Caco-2 (cell line): Measurements from ENCODE around the gene DHX57. TPM values are rescaled to one million over a fixed set of nuclear protein-coding genes. Genes with fewer than 3 reads are reported as not detected.

Experiments used
- BruUV-seq: library from RNA; stranded (reverse); fragments of 400-500 nt; replicated peaks from 2 replicates; lab custom pipeline; 2021; lab: Mats Ljungman, UMichigan
- CTCF ChIA-PET: fragments of 300-600 bp; sonication (Branson Sonifier 250); formaldehyde crosslinking; loops from one replicate; lab custom pipeline; 2022; ENCODE audit warnings: antibody characterized with exemption; lab: Charles Lee
- POLR2A ChIA-PET: fragments of 300-600 bp; sonication (Branson Sonifier 250); formaldehyde crosslinking; loops from one replicate; lab custom pipeline; 2022; ENCODE audit warnings: antibody characterized with exemption; lab: Charles Lee
- DNase-seq, 2 experiments: peaks; one replicate each; pipeline versions ENCODE4 v3.0.0 to v3.0.0-alpha.2; 2020 to 2022
- H3K27me3 ChIP-seq: replicated peaks from 2 replicates; pipeline ENCODE4 v1.6.0; 2011; ENCODE audit warnings: low read length; ENCODE audit not compliant: control insufficient read depth, insufficient read depth
- H3K36me3 ChIP-seq: 2 replicates; pipeline ENCODE4 v1.5.1; 2011; ENCODE audit warnings: low read length; ENCODE audit not compliant: control insufficient read depth, insufficient read depth
- H3K4me1 ChIP-seq: fragments of 250-450 bp; sonication (Bioruptor Pico); 2 replicates; pipeline ENCODE4 v1.5.1; 2020; ENCODE audit warnings: mild to moderate bottlenecking
- H3K4me3 ChIP-seq: 2 replicates; pipeline ENCODE4 v1.5.1; 2011; ENCODE audit warnings: low read depth, mild to moderate bottlenecking, control low read depth, low read length
- H3K9me3 ChIP-seq: fragments of 250-450 bp; sonication (Bioruptor Pico); 2 replicates; pipeline ENCODE4 v1.5.1; 2020; ENCODE audit warnings: mild to moderate bottlenecking, moderate library complexity
- H3K27ac Mint-ChIP-seq: one replicate; pipeline ENCODE4 v1.8.0; 2022; ENCODE audit warnings: mixed read lengths; ENCODE audit not compliant: unreplicated experiment
- H3K27me3 Mint-ChIP-seq: one replicate; pipeline ENCODE4 v1.8.0; 2022; ENCODE audit warnings: mixed read lengths; ENCODE audit not compliant: insufficient read depth, unreplicated experiment
- H3K36me3 Mint-ChIP-seq: one replicate; pipeline ENCODE4 v1.8.0; 2022; ENCODE audit warnings: mild to moderate bottlenecking, mixed read lengths; ENCODE audit not compliant: insufficient read depth, unreplicated experiment
- H3K4me1 Mint-ChIP-seq: one replicate; pipeline ENCODE4 v1.8.0; 2022; ENCODE audit warnings: low read depth, mixed read lengths; ENCODE audit not compliant: unreplicated experiment
- H3K4me3 Mint-ChIP-seq: one replicate; pipeline ENCODE4 v1.8.0; 2022; ENCODE audit warnings: mild to moderate bottlenecking, moderate library complexity, mixed read lengths; ENCODE audit not compliant: unreplicated experiment
- H3K9me3 Mint-ChIP-seq: one replicate; pipeline ENCODE4 v1.8.0; 2022; ENCODE audit warnings: mixed read lengths; ENCODE audit not compliant: unreplicated experiment
- CTCF ChIP-seq, 2 experiments: fragments of 200-600 bp in 1 of 2; IDR thresholded peaks; 1 replicate in 1 of 2; 2 replicates in 1 of 2; pipeline versions ENCODE4 v1.5.1 to v1.8.0; 2011 to 2022; ENCODE audit warnings: antibody characterized with exemption in 1 of 2, control low read depth in 1 of 2, inconsistent platforms in 1 of 2, low read depth in 1 of 2, low read length in 1 of 2, mild to moderate bottlenecking in 1 of 2, moderate library complexity in 1 of 2; ENCODE audit not compliant: insufficient read depth in 1 of 2, severe bottlenecking in 1 of 2, unreplicated experiment in 1 of 2
- intact Hi-C: fragments of 100-400 bp; cut with micrococcal nuclease; formaldehyde crosslinking; loops from one replicate; pipeline ENCODE4 v1.10.0; 2022; ENCODE audit not compliant: unreplicated experiment
- total RNA-seq: library from RNA; stranded (reverse); gene quantifications from 2 replicates; pipeline ENCODE4 v1.2.3, GENCODE V29; 2022

DHX57 gene
- total RNA-seq, 1 experiment from 2014 or later, result 20.6 TPM

GRCh38 chr2:38871432-38871831, 4.3 kb downstream of the DHX57 start:
- no peaks in the 10 kb centered on the region for H3K27me3 ChIP-seq
- intact Hi-C loops, result no loop called here
- ChIA-PET POLR2A (no interaction called here), CTCF (no interaction called here)
- Mint-ChIP-seq H3K36me3 (peaks cover 10% of the 10 kb centered on the region), H3K9me3 (peaks cover 30% of the 10 kb centered on the region), H3K27me3 (no peaks in the 10 kb centered on the region), H3K4me3 (no peak overlapping the region), H3K4me1 (peaks cover 4% of the 10 kb centered on the region), H3K27ac (no peak overlapping the region)
- no TSS peak for BruUV-seq
- H3K4me3 ChIP-seq, result no peak overlapping the region
- no peak for DNase-seq
- no peaks in the 10 kb centered on the region for H3K9me3 ChIP-seq
- H3K36me3 ChIP-seq, result no peaks in the 10 kb centered on the region
- no peak for TF ChIP-seq CTCF (IDR thresholded peaks at IDR 0.05; ENCODE audit: insufficient read depth in 1 of 2, low read depth in 1 of 2, low read length in 1 of 2, severe bottlenecking in 1 of 2, unreplicated experiment in 1 of 2)
- H3K4me1 ChIP-seq, result no peaks in the 10 kb centered on the region

GRCh38 chr2:38866773-38867443, 8.8 kb downstream of the DHX57 start:
- DNase-seq, result no peak
- Histone ChIP-seq H3K9me3 (no peaks in the 10 kb centered on the region), H3K4me3 (no peak overlapping the region), H3K27me3 (no peaks in the 10 kb centered on the region), H3K36me3 (no peaks in the 10 kb centered on the region), H3K4me1 (peaks cover 13% of the 10 kb centered on the region; the same call in 1 of the 2 replicates)
- intact Hi-C loops, result no loop called here
- Mint-ChIP-seq H3K9me3 (peaks cover 22% of the 10 kb centered on the region), H3K27ac (no peak overlapping the region), H3K4me3 (no peak overlapping the region), H3K27me3 (no peaks in the 10 kb centered on the region), H3K36me3 (no peaks in the 10 kb centered on the region), H3K4me1 (peaks cover 15% of the 10 kb centered on the region)
- ChIA-PET POLR2A (no interaction called here), CTCF (no interaction called here)
- TF ChIP-seq CTCF (IDR thresholded peaks at IDR 0.05; ENCODE audit: insufficient read depth in 1 of 2, low read depth in 1 of 2, low read length in 1 of 2, severe bottlenecking in 1 of 2, unreplicated experiment in 1 of 2), result no peak
- BruUV-seq, result no TSS peak

- Histone ChIP-seq H3K27me3 (no peaks in the 10 kb centered on the region), H3K4me1 (peaks cover 13% of the 10 kb centered on the region; the same call in 1 of the 2 replicates), H3K36me3 (no peaks in the 10 kb centered on the region), H3K4me3 (no peak overlapping the region), H3K9me3 (no peaks in the 10 kb centered on the region)
- TF ChIP-seq CTCF (IDR thresholded peaks at IDR 0.05; ENCODE audit: insufficient read depth in 1 of 2, low read depth in 1 of 2, low read length in 1 of 2, severe bottlenecking in 1 of 2, unreplicated experiment in 1 of 2), result no peak
- no peak overlapping the region for H3K4me3 Mint-ChIP-seq
- no TSS peak for BruUV-seq
- H3K27me3 Mint-ChIP-seq, result no peaks in the 10 kb centered on the region
- ChIA-PET CTCF (no interaction called here), POLR2A (interaction anchor here (1.0 kb wide), 1 partner anchor 112 kb away, joined by 3 read pairs; no protein-coding TSS in a partner anchor)
- no peak overlapping the region for H3K27ac Mint-ChIP-seq
- H3K9me3 Mint-ChIP-seq, result no peaks in the 10 kb centered on the region
- intact Hi-C loops, result no loop called here
- H3K36me3 Mint-ChIP-seq, result peaks cover 29% of the 10 kb centered on the region
- peaks cover 15% of the 10 kb centered on the region for H3K4me1 Mint-ChIP-seq
- DNase-seq, result no peak
Measured at GRCh38 chr2:38863061-38863695, 12.6 kb downstream of the DHX57 start.
